Right lobe of liver (tissue), 4 donors: ENCODE data around the gene CYP19A1.

Experiments
- POLR2A ChIP-seq: fragments of 450-650 bp; IDR thresholded peaks from one replicate; pipeline ENCODE4 v1.6.1; 2017; ENCODE audit warnings: antibody characterized with exemption, mild to moderate bottlenecking
- TF ChIP-seq, protein P1 (sequence below), 4 donors: fragments of 200-600 bp in 3 of 4; fragments of 450-650 bp in 1 of 4; IDR thresholded peaks; one replicate each; pipeline versions ENCODE4 v1.5.1 to v1.8.0; 2016 to 2022; ENCODE audit warnings: antibody characterized with exemption in 4 of 4, mild to moderate bottlenecking in 2 of 4
- donor health status: DM: no; HTN: no; CAD: no.
- donor health status: DM: no; HTN: no; CAD: no.
- donor health status: DM: no; HTN: yes; CAD: no.

- TF ChIP-seq, protein P1, sequence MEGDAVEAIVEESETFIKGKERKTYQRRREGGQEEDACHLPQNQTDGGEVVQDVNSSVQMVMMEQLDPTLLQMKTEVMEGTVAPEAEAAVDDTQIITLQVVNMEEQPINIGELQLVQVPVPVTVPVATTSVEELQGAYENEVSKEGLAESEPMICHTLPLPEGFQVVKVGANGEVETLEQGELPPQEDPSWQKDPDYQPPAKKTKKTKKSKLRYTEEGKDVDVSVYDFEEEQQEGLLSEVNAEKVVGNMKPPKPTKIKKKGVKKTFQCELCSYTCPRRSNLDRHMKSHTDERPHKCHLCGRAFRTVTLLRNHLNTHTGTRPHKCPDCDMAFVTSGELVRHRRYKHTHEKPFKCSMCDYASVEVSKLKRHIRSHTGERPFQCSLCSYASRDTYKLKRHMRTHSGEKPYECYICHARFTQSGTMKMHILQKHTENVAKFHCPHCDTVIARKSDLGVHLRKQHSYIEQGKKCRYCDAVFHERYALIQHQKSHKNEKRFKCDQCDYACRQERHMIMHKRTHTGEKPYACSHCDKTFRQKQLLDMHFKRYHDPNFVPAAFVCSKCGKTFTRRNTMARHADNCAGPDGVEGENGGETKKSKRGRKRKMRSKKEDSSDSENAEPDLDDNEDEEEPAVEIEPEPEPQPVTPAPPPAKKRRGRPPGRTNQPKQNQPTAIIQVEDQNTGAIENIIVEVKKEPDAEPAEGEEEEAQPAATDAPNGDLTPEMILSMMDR (IDR thresholded peaks at IDR 0.05): no peak
- TF ChIP-seq POLR2A: no peak
Observed at GRCh38 chr15:51161491-51162220, 176.7 kb downstream of the CYP19A1 start.
